GM12864 (cell line): ENCODE results near the gene TMEM201.

Experiments used
- DNase-seq: peaks from one replicate; pipeline ENCODE4 v3.0.0-alpha.2; 2011; ENCODE audit warnings: low read depth
- H3K4me3 ChIP-seq: 2 replicates; pipeline ENCODE4 v1.5.1; 2011; ENCODE audit warnings: mild to moderate bottlenecking, low read depth, low read length, control low read depth
- TF ChIP-seq, protein P1 (sequence below): IDR thresholded peaks from 2 replicates; pipeline ENCODE4 v1.5.1; 2011; ENCODE audit warnings: low read depth, mild to moderate bottlenecking, moderate library complexity, low read length, control low read depth, inconsistent platforms; ENCODE audit errors: missing control alignments

Gene TMEM201

DNA sequence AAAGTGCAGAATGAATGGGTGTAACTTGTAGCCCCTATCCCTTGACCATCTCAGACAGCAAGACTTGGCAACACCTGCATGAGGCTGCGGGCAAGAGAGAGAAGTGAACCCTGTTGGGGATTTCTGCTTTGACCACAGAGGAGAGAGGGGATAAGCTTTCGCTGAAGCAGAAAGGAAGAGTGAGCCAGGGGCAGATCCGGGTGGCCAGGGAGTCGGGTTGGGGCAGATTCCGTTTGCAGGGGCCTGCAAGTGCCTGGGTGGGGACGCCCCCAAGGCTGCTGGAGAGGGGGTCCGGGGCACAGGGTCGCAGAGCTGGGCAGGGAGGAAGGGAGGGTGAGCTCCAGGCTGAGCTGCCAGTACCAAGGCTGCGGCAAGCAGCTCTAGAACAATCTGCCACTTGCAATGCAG, 37.5 kb downstream of the TMEM201 start:
- peak; percentile 69 for DNase-seq
- H3K4me3 ChIP-seq: peak overlapping the region; percentile 58
- TF ChIP-seq, protein P1, sequence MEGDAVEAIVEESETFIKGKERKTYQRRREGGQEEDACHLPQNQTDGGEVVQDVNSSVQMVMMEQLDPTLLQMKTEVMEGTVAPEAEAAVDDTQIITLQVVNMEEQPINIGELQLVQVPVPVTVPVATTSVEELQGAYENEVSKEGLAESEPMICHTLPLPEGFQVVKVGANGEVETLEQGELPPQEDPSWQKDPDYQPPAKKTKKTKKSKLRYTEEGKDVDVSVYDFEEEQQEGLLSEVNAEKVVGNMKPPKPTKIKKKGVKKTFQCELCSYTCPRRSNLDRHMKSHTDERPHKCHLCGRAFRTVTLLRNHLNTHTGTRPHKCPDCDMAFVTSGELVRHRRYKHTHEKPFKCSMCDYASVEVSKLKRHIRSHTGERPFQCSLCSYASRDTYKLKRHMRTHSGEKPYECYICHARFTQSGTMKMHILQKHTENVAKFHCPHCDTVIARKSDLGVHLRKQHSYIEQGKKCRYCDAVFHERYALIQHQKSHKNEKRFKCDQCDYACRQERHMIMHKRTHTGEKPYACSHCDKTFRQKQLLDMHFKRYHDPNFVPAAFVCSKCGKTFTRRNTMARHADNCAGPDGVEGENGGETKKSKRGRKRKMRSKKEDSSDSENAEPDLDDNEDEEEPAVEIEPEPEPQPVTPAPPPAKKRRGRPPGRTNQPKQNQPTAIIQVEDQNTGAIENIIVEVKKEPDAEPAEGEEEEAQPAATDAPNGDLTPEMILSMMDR: no peak

DNA sequence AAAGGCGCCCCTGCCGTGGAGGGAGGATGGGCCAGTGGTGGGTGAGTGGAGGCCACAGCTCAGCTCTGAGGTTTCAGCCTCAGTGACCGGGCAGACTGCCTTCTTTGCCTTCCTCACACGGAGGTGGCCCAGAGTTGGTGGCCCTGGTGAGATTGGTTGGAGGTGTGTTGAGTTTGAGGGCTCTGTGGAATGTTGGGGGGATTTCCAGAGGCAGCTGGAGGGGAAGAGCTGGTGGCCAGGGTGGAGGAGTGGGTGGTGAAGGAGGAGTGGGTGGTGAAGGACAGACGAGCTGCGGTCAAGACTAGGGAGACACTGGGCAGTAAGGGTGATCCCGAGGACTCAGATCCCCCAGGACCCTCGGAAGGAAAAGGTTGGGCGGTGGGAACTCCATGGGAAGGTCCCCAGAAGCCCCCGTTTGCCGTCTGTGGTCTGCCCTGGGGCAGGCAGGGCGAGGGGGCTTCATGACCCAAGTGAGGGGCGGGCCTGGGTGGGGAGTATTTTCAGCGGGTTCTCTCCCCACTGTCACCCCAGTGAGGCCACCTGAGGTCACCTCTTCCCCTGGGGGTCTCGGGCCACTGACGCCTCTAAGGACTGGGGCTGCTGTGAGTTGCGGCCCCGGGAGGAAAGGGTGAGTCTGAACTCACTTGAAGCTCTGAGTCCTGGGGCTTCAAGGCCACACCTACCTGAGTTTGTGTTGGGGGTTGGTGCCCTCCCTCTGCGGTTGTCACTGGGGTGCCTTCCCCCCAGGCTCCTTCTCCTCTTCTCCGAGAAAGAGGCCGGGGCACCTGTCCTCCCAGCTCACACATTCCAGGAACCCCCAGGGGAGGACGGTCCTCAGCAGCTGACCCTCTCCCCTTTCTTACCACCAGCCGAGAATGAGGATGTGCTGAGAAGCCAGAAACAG, 40.1 kb downstream of the TMEM201 start:
- peak overlapping the region; percentile 50 for H3K4me3 ChIP-seq
- TF ChIP-seq, protein P1: no peak
- DNase-seq: peak; percentile 54

DNA sequence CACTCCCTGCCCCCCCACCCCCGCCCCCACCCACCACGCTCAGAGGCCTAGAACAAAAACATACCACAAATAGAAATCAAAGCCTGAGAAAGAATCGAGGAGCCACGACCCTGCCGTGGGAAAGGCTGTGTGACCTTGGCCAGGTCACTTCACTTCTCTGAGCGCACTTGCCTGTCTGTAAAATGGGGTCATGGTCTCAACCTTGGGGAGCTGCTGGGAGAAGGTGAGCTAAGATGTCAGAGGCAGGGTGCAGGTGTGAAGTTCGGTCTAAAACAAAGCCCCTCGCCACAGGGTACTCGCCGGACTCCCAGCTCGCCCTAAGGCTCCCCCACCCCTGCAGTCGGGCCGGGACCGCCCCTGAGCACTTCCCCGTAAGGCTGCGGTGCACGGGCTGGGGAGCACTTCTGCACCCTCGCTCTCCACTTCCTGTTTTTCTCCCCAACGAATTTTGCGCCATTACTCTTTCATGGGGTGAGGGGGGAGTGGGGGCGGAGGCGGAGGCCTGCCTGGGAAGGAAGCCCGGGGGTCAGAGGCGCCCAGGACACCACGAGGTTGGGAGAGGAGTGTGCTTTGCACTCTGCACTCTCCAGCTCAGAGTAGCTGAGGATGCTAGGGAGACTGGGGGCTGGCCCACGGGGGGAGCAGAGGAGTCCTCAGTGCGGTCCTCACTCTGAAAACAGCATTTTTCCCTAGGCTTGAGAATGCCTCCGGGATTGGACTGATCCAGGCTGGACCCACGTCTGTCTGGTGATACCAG, 40.9 kb downstream of the TMEM201 start:
- no peak for DNase-seq
- TF ChIP-seq, protein P1: no peak
- peak overlapping the region; percentile 54 for H3K4me3 ChIP-seq

DNA sequence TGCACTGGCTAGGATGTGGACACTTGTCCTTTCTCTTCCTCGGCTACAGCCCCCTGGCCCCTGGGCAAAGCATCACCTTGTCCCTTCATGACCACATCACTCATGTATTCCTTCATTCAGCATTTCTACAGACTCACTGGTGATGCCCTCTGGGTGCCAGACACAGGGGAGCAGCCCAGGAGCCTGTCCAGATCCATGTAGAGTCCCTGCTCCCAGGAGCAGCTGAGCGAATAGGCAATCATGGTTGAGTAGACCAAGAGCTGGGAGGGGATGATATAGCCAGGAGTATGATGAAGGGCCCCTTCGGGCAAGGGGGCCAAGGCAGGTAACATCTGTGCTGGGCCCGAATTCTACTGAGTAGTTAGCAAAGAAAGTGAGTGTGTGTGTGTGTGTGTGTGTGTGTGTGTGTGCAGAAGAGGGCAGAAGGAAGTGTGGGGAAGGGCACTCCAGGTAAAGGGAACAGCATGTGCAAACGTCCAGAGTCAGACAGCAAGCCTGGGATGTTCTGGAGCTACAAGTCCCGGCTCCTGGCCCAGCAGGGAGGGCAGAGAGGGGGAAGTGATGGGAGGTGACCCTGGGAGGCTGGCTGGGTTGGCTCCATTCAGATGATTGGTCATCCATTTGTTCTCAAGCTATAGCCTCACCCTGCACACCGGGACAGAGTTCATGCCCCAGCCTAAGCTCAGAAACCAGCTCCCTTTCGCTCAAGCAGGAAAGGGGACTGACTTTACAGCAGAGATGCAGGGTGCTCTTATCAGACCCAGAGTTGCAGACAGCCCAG, 41.8 kb downstream of the TMEM201 start:
- H3K4me3 ChIP-seq: peak overlapping the region; percentile 54
- DNase-seq: no peak
- TF ChIP-seq, protein P1: no peak

DNA sequence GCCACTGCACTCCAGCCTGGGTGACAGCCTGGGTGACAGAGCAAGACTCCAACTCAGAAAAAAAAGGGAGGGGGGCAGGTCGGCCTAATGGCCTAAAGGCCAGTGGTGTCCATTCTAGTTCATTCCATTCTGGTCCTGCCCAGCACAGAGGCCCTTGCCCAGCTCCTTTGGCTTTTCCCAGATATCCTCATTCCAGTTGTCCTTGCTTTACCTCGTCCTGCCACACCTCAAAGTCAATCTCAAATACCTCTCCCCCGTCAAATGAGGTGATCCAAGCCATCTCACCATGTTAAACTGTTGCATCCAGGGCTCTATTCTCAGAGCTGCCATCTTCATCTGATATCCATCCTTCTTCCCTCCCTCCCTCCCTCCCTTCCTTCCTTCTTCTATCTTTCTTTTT, 42.9 kb downstream of the TMEM201 start:
- DNase-seq: no peak
- TF ChIP-seq, protein P1: no peak
- no peak overlapping the region for H3K4me3 ChIP-seq

DNA sequence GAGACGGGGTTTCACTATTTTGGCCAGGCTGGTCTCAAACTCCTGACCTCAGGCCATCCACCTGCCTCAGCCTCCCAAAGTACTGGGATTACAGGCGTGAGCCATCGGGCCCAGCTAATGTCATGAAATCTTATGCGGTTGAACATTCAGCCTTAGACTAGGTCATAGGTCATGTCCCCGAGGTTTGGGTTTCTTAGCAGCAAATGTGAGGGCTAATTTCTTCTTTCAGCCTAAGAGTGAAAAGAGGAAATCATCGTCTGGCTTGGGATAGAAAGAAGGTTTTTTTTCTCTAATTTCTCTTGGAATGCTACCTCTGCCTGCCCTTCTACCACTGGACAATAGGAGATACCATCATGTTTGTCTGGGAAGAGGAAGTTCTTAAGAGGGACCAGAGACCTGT, 44.8 kb downstream of the TMEM201 start:
- no peak for DNase-seq
- TF ChIP-seq, protein P1: no peak
- no peak overlapping the region for H3K4me3 ChIP-seq
